Tibial nerve (tissue), 4 donors: ENCODE measurements around the gene HSCB. TPM values are rescaled to one million over a fixed set of nuclear protein-coding genes. Genes with fewer than 3 reads are reported as not detected.

Source experiments
- DNase-seq, 2 donors: peaks; one replicate each; pipeline ENCODE4 v3.0.0-alpha.2; 2019; ENCODE audit warnings: low spot score in 2 of 2
- H3K27ac ChIP-seq, 4 donors: fragments of 200-600 bp; sonication (generic) in 3 of 4; one replicate each; pipeline ENCODE4 v1.5.1; 2017 to 2019; ENCODE audit warnings: mild to moderate bottlenecking in 1 of 4
- H3K27me3 ChIP-seq, 2 donors: fragments of 200-600 bp; sonication (generic) in 1 of 2; one replicate each; pipeline versions ENCODE4 v1.5.1 to v1.6.0; 2017 to 2019
- H3K36me3 ChIP-seq, 3 donors: fragments of 200-600 bp; sonication (generic); one replicate each; pipeline ENCODE4 v1.5.1; 2018 to 2019
- H3K4me1 ChIP-seq, 4 donors: fragments of 200-600 bp; sonication (generic) in 3 of 4; one replicate each; pipeline ENCODE4 v1.5.1; 2017 to 2019
- H3K4me3 ChIP-seq, 4 donors: fragments of 200-600 bp; sonication (generic) in 3 of 4; one replicate each; pipeline ENCODE4 v1.5.1; 2017 to 2019; ENCODE audit warnings: mild to moderate bottlenecking in 1 of 4, moderate library complexity in 1 of 4
- H3K9me3 ChIP-seq, 4 donors: fragments of 200-600 bp; sonication (generic) in 3 of 4; one replicate each; pipeline ENCODE4 v1.5.1; 2017 to 2019
- CTCF ChIP-seq, 5 experiments: fragments of 200-600 bp in 3 of 5; fragments of 450-650 bp in 2 of 5; sonication (generic) in 3 of 5; IDR thresholded peaks; one replicate each; pipeline ENCODE4 v1.5.1; 2016 to 2019; ENCODE audit warnings: antibody characterized with exemption in 5 of 5, mild to moderate bottlenecking in 3 of 5, moderate library complexity in 2 of 5
- EP300 ChIP-seq, 2 donors: sonication (generic); formaldehyde crosslinking; IDR thresholded peaks; one replicate each; pipeline ENCODE4 v1.6.1; 2017; ENCODE audit warnings: antibody characterized with exemption in 2 of 2, mild to moderate bottlenecking in 1 of 2
- POLR2A ChIP-seq, 2 donors: fragments of 450-650 bp; IDR thresholded peaks; one replicate each; pipeline ENCODE4 v1.6.1; 2017; ENCODE audit warnings: antibody characterized with exemption in 2 of 2, mild to moderate bottlenecking in 2 of 2, moderate library complexity in 2 of 2
- WGBS, 2 donors: methylation state at CpG; one replicate each; pipeline ENCODE4 v1.1.5; 2018; 5-methylcytosine and 5-hydroxymethylcytosine counted together
- total RNA-seq, 4 donors: library from RNA; depleted of rRNA; stranded (reverse); fragments of >200 nt; gene quantifications; one replicate each; pipeline ENCODE4 v1.1.0, GENCODE V29; 2016

Gene HSCB
- total RNA-seq, 4 donors from 2014 or later = 20.0 to 38.7 (median 27.0) TPM

GRCh38 chr22:28788601-28789000 lies 46.8 kb downstream of the HSCB start:
- TF ChIP-seq POLR2A (IDR thresholded peaks at IDR 0.05) = no peak
- no peak for TF ChIP-seq EP300 (IDR thresholded peaks at IDR 0.05)
- TF ChIP-seq CTCF (IDR thresholded peaks at IDR 0.05) = no peak
- 61 to 63% methylated on average over 3 of the region's 3 CpGs for WGBS, 2 donors

GRCh38 chr22:28791124-28791523 lies 49.3 kb downstream of the HSCB start:
- H3K27ac ChIP-seq = no peak overlapping the region
- 92% methylated on average over 5 of the region's 5 CpGs for WGBS, 2 donors
- no peak overlapping the region for H3K4me3 ChIP-seq

More at GRCh38 chr22:28788601-28789000, 46.8 kb downstream of the HSCB start:
- no peaks in the 10 kb centered on the region for H3K27me3 ChIP-seq
- peaks cover 0 to 8% (median 0%) of the 10 kb centered on the region in 4 donors for H3K4me1 ChIP-seq
- H3K36me3 ChIP-seq = peaks cover 0 to 63% (median 19%) of the 10 kb centered on the region in 3 donors
- no peak overlapping the region for H3K4me3 ChIP-seq
- H3K9me3 ChIP-seq = no peaks in the 10 kb centered on the region
- H3K27ac ChIP-seq = no peak overlapping the region
- DNase-seq = no peak

DNA sequence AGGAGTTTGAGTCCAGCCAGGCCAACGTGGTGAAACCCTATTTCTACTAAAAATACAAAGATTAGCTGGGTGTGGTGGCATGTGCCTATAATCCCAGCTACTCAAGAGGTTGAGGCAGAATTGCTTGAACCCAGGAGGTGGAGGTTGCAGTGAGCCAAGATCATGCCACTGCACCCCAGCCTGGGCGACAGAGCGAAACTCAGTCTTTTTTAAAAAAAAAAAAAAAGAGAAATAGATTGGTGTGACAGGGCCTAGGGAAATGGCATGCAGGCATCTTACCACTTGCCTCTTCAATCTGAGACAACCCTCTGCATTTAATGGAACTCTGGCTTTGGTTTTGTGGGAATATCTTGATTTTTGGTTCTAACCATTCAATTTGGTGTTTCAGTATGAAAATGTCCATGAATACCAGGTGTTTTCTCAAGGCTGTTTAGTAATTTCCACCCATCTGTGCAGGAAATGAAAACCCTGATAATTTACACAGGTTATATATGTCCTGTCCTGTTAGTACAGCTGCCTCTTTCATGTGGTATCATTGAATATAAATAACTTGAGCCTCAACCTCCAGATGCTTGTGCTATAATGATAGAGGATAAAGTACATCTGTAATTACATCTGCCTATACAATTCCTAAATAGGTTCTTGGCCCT lies 50.1 kb downstream of the HSCB start:
- Histone ChIP-seq H3K27ac (no peak overlapping the region), H3K9me3 (no peaks in the 10 kb centered on the region), H3K36me3 (peaks cover 2 to 63% (median 17%) of the 10 kb centered on the region in 3 donors), H3K27me3 (no peaks in the 10 kb centered on the region), H3K4me1 (peaks cover 0 to 38% (median 2%) of the 10 kb centered on the region in 4 donors), H3K4me3 (no peak overlapping the region)
- 57 to 59% methylated on average over 3 of the region's 3 CpGs for WGBS, 2 donors
- no peak for DNase-seq
- TF ChIP-seq CTCF (IDR thresholded peaks at IDR 0.05) = no peak
- TF ChIP-seq POLR2A (IDR thresholded peaks at IDR 0.05) = no peak
- no peak for TF ChIP-seq EP300 (IDR thresholded peaks at IDR 0.05)

More at GRCh38 chr22:28791124-28791523, 49.3 kb downstream of the HSCB start:
- Histone ChIP-seq H3K27me3 (no peaks in the 10 kb centered on the region), H3K4me1 (peaks cover 0 to 29% (median 0%) of the 10 kb centered on the region in 4 donors), H3K36me3 (peaks cover 2 to 61% (median 10%) of the 10 kb centered on the region in 3 donors), H3K9me3 (no peaks in the 10 kb centered on the region)
- TF ChIP-seq POLR2A (IDR thresholded peaks at IDR 0.05) (no peak), CTCF (IDR thresholded peaks at IDR 0.05) (no peak), EP300 (IDR thresholded peaks at IDR 0.05) (no peak)
- no peak for DNase-seq

- Histone ChIP-seq H3K36me3 (peaks cover 2 to 63% (median 22%) of the 10 kb centered on the region in 3 donors), H3K4me3 (no peak overlapping the region)
- TF ChIP-seq POLR2A (IDR thresholded peaks at IDR 0.05) = no peak
- TF ChIP-seq EP300 (IDR thresholded peaks at IDR 0.05) = no peak
- TF ChIP-seq CTCF (IDR thresholded peaks at IDR 0.05) = no peak
These were observed 50.9 kb downstream of the HSCB start for GRCh38 chr22:28792491-28793383.

More at GRCh38 chr22:28792491-28793383, 50.9 kb downstream of the HSCB start:
- Histone ChIP-seq H3K27ac (no peak overlapping the region), H3K27me3 (no peaks in the 10 kb centered on the region), H3K4me1 (peaks cover 0 to 45% (median 5%) of the 10 kb centered on the region in 4 donors), H3K9me3 (no peaks in the 10 kb centered on the region)
- WGBS, 2 donors = 87 to 88% methylated on average over 15 of the region's 15 CpGs
- no peak for DNase-seq
